GM20000 (cell line): ENCODE results near the gene KIAA0232.

Experiments used
- DNase-seq: peaks from one replicate; pipeline ENCODE4 v3.0.0; 2012; ENCODE audit warnings: low spot score
- TF ChIP-seq, protein P1 (sequence below): IDR thresholded peaks from 2 replicates; pipeline ENCODE4 v1.5.1; 2012; ENCODE audit warnings: mild to moderate bottlenecking, control low read depth; ENCODE audit errors: extremely low read depth, missing control alignments

Gene KIAA0232

GRCh38 chr4:6803246-6803645, 20.7 kb downstream of the KIAA0232 start:
- TF ChIP-seq, protein P1, sequence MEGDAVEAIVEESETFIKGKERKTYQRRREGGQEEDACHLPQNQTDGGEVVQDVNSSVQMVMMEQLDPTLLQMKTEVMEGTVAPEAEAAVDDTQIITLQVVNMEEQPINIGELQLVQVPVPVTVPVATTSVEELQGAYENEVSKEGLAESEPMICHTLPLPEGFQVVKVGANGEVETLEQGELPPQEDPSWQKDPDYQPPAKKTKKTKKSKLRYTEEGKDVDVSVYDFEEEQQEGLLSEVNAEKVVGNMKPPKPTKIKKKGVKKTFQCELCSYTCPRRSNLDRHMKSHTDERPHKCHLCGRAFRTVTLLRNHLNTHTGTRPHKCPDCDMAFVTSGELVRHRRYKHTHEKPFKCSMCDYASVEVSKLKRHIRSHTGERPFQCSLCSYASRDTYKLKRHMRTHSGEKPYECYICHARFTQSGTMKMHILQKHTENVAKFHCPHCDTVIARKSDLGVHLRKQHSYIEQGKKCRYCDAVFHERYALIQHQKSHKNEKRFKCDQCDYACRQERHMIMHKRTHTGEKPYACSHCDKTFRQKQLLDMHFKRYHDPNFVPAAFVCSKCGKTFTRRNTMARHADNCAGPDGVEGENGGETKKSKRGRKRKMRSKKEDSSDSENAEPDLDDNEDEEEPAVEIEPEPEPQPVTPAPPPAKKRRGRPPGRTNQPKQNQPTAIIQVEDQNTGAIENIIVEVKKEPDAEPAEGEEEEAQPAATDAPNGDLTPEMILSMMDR: no peak
- DNase-seq: no peak

DNA sequence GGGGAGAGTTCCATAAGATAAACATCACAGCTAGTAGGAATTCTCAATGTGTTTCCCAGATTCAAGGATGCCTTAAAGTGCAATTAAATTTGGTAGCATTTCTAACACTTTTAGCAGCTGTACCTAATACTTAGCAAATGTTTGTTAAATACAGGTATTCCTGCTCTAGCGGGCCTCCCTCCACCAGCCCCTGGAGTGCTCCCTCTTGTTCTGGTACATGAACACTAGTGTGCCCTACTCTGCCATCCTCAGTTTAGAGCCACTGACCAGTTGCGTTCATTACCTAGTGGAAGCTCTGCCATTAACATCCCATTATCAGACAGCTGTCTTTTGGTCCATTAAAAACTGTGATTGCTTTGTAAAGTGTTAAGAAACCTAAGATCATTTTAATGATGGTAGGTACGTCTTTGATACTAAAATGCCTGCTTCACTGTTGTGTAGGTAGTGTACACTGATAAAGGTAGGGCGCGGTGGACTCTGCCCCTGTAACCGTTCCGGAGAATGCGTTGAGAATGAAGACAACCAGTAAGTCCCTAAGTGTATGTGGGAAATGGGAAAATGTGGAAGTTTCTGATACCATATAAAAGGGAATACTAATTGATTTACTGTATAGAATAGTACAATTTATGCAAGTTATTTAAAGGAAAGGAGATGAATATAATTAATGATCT, 21.7 kb downstream of the KIAA0232 start:
- TF ChIP-seq, protein P1: no peak
- no peak for DNase-seq

DNA sequence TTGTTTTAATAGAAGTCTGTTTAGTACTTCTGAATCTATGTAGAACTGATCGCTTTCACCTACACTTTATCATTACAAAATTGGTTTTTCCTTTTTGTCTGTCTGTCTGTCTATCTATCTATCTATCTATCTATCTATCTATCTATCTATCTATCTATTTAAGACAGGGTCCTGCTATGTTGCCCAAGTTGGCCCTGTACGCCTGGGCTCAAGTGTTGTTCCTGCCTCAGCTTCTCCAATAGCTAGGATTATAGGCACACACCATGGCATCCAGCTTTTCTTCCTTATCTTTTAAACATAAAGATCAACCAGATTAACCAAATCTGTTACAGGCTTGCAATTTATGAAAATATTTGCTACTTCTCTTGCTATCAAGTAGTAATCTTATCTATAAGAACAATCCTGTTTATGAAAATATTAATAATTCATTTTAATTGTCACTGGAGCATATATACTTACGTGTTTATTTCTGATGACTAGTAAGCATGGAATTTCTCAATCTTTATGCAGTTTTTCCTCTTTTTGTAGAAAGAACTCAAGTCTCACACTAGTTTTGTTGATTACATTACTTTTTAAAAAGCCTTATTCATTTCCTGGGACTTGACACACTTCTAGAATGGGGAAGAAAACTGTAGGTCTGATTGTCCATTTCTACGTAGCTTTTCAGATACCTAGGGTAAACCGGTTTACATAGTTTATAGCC, 24.5 kb downstream of the KIAA0232 start:
- no peak for DNase-seq
- TF ChIP-seq, protein P1: no peak

DNA sequence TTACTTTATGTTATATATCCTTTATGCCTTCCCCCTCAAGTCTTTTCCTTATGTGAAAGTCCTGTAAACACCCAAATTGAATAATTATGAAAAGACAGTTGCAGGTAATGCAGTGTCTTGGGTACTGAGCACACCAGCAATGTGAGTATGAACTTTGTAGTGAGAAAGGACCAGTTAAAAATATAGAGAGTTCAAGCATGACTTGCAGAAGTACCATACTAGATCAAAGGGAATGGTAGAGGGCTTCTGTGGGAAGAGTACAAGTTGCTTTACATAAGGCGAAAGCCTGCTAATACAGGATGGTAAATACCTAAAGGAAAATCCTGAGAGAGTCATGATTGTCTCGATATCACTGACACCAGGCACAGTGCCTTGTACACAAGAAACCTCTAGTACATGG, 25.7 kb downstream of the KIAA0232 start:
- TF ChIP-seq, protein P1: no peak
- no peak for DNase-seq

GRCh38 chr4:6811165-6811564, 28.6 kb downstream of the KIAA0232 start:
- no peak for DNase-seq
- TF ChIP-seq, protein P1: no peak

GRCh38 chr4:6812766-6813165, 30.2 kb downstream of the KIAA0232 start:
- DNase-seq: no peak
- TF ChIP-seq, protein P1: no peak

DNA sequence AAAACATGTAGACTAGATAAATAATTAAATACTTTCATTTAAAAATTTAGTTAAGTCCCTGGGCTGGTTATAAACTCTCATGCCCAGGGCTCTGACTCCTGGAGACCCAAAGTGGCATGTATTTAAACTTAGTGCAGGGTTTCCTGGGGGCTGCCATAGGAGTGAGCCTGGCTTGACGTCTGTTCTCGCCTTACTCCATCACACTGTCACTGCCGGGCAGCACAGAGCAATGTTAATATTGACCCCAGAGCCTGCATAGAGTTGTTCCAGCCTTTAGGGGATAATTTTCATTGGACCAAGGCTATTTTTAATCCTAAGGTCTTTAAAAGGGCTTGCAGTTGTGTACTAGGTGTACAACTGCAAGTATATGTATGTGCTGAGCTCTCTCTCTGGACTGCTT, 31.2 kb downstream of the KIAA0232 start:
- TF ChIP-seq, protein P1: no peak
- no peak for DNase-seq
